Stomach (tissue), 9 donors: ENCODE results near the gene CDC14A. TPM values are rescaled to one million over a fixed set of nuclear protein-coding genes. Genes with fewer than 3 reads are reported as not detected.

Experiments
- DNase-seq, 2 donors: peaks; one replicate each; pipeline versions ENCODE4 v3.0.0 to v3.0.0-alpha.2; 2013 to 2019
- H3K27ac ChIP-seq, 5 donors: fragments of 200-600 bp in 4 of 5; sonication (generic) in 4 of 5; one replicate each; pipeline ENCODE4 v1.5.1; 2013 to 2019; ENCODE audit warnings: mild to moderate bottlenecking in 1 of 5, moderate library complexity in 1 of 5
- H3K27me3 ChIP-seq, 3 donors: fragments of 200-600 bp; sonication (generic); one replicate each; pipeline ENCODE4 v1.5.1; 2017 to 2019; ENCODE audit warnings: mixed run types in 1 of 3
- H3K36me3 ChIP-seq, 4 donors: fragments of 200-600 bp; sonication (generic); 1 replicate in 3 of 4; 2 replicates in 1 of 4; pipeline ENCODE4 v1.5.1; 2016 to 2019
- H3K4me1 ChIP-seq, 4 donors: fragments of 200-600 bp; sonication (generic); one replicate each; pipeline ENCODE4 v1.5.1; 2016 to 2019
- H3K4me3 ChIP-seq, 4 donors: fragments of 200-600 bp; sonication (generic) in 3 of 4; one replicate each; pipeline ENCODE4 v1.5.1; 2016 to 2019; ENCODE audit warnings: mild to moderate bottlenecking in 1 of 4
- H3K9me3 ChIP-seq, 4 donors: fragments of 200-600 bp; sonication (generic); one replicate each; pipeline ENCODE4 v1.5.1; 2016 to 2019
- EP300 ChIP-seq: sonication (generic); formaldehyde crosslinking; IDR thresholded peaks from one replicate; pipeline ENCODE4 v1.6.1; 2017; ENCODE audit warnings: antibody characterized with exemption
- POLR2A ChIP-seq, 4 donors: fragments of 450-650 bp; IDR thresholded peaks; one replicate each; pipeline ENCODE4 v1.6.1; 2016; ENCODE audit warnings: antibody characterized with exemption in 4 of 4, control low read depth in 2 of 4, mild to moderate bottlenecking in 1 of 4, moderate library complexity in 1 of 4
- POLR2AphosphoS5 ChIP-seq, 3 donors: sonication (generic); formaldehyde crosslinking; IDR thresholded peaks; one replicate each; pipeline ENCODE4 v1.6.1; 2016; ENCODE audit warnings: antibody characterized with exemption in 3 of 3
- WGBS, 5 donors: extraction: QIAGEN DNeasy Blood & Tissue Kit in 3 of 5; methylation state at CpG; one replicate each; pipeline versions ENCODE4 v1.1.5 to v1.1.7; 2013 to 2018; 5-methylcytosine and 5-hydroxymethylcytosine counted together
- intact Hi-C: fragments of 100-400 bp; cut with DNase I; formaldehyde crosslinking; loops from one replicate; pipeline ENCODE4 v1.15.1; 2023; ENCODE audit warnings: low total_unique reads
- polyA plus RNA-seq, 3 donors: library from polyadenylated mRNA; stranded (reverse); fragments of 200-250 nt; gene quantifications; one replicate each; pipeline ENCODE4 v1.2.3, GENCODE V29; 2013
- total RNA-seq, 5 donors: library from RNA; depleted of rRNA; stranded (reverse); fragments of >200 nt; gene quantifications; one replicate each; pipeline versions ENCODE4 v1.1.0 to v1.2.3, GENCODE V29; 2014 to 2016
- TF ChIP-seq, protein P1 (sequence below), 7 experiments: fragments of 450-650 bp in 4 of 7; fragments of 200-600 bp in 3 of 7; sonication (generic) in 3 of 7; IDR thresholded peaks; one replicate each; pipeline ENCODE4 v1.5.1; 2016 to 2019; ENCODE audit warnings: antibody characterized with exemption in 7 of 7, control low read depth in 2 of 7, mild to moderate bottlenecking in 1 of 7
- donor health status: healthy with polysubstance abuse.
- donor health status: Bipolar disorder and iron deficiency.
- donor health status: healthy.

Gene CDC14A
- total and polyA plus RNA-seq, 8 donors, result 2.1 to 31.0 (median 12.1) TPM

DNA sequence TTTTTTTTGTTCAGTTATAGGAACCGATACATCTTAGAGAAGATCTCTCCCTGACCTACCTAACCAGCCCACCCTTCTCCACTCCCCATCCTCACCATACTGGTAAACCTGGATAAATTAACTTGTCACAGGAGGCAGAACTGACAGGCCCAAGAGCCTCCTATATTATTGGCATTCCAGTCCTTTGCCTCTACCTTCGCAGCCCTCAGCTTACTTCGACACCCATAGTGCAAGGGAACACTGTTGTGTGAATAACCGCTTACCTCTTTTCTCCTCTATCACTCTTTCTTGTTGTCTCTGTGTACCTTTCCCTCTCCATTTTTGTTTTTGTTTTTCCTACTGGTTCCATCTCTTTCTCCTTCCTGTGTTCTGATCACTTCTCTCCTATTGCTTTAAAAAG lies 58.7 kb downstream of the CDC14A start:
- intact Hi-C loops, result no loop called here
- 96 to 98% (median 97%) methylated on average over 4 of the region's 4 CpGs for WGBS, 5 donors
- Histone ChIP-seq H3K36me3 (no peaks in the 10 kb centered on the region), H3K4me1 (peaks cover 0 to 36% (median 13%) of the 10 kb centered on the region in 4 donors), H3K4me3 (no peak overlapping the region), H3K27ac (no peak overlapping the region), H3K9me3 (no peaks in the 10 kb centered on the region), H3K27me3 (no peaks in the 10 kb centered on the region)
- DNase-seq, result no peak
- TF ChIP-seq POLR2A (IDR thresholded peaks at IDR 0.05) (no peak), EP300 (no peak), POLR2AphosphoS5 (IDR thresholded peaks at IDR 0.05) (no peak)
- TF ChIP-seq, protein P1, sequence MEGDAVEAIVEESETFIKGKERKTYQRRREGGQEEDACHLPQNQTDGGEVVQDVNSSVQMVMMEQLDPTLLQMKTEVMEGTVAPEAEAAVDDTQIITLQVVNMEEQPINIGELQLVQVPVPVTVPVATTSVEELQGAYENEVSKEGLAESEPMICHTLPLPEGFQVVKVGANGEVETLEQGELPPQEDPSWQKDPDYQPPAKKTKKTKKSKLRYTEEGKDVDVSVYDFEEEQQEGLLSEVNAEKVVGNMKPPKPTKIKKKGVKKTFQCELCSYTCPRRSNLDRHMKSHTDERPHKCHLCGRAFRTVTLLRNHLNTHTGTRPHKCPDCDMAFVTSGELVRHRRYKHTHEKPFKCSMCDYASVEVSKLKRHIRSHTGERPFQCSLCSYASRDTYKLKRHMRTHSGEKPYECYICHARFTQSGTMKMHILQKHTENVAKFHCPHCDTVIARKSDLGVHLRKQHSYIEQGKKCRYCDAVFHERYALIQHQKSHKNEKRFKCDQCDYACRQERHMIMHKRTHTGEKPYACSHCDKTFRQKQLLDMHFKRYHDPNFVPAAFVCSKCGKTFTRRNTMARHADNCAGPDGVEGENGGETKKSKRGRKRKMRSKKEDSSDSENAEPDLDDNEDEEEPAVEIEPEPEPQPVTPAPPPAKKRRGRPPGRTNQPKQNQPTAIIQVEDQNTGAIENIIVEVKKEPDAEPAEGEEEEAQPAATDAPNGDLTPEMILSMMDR (IDR thresholded peaks at IDR 0.05), result no peak

DNA sequence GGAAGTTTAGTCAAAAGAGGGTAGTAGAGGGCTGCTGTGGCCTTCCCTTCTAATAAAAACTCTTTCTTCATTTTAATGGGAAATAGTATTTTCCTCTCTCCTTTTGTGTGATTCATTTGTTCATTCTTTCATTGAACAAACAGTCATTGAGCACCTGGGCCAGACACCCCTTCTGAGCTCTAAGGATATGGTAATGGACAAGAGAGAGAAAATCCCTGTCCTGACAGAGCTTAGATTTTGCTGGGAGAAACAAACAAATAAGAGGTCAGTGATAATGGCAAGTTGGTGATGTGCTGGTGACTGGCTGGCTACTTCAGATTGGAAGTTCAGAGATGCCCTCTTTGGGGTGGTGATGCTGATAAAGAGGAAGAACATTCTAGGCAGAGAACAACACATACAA lies 59.3 kb downstream of the CDC14A start:
- H3K4me1 ChIP-seq, result peaks cover 0 to 36% (median 13%) of the 10 kb centered on the region in 4 donors
- intact Hi-C loops, result no loop called here
- no peaks in the 10 kb centered on the region for H3K9me3 ChIP-seq
- TF ChIP-seq POLR2AphosphoS5 (IDR thresholded peaks at IDR 0.05), result no peak
- no peak overlapping the region for H3K27ac ChIP-seq
- H3K27me3 ChIP-seq, result no peaks in the 10 kb centered on the region
- no peak for DNase-seq
- no peak overlapping the region for H3K4me3 ChIP-seq
- no peaks in the 10 kb centered on the region for H3K36me3 ChIP-seq

GRCh38 chr1:100413035-100413434 lies 60.7 kb downstream of the CDC14A start:
- WGBS, 5 donors, result 45 to 73% (median 64%) methylated on average over 2 of the region's 2 CpGs
- no peaks in the 10 kb centered on the region for H3K27me3 ChIP-seq
- H3K4me1 ChIP-seq, result peaks cover 0 to 36% (median 13%) of the 10 kb centered on the region in 4 donors
- no peak overlapping the region for H3K4me3 ChIP-seq
- no peaks in the 10 kb centered on the region for H3K36me3 ChIP-seq
- H3K9me3 ChIP-seq, result no peaks in the 10 kb centered on the region
- intact Hi-C loops, result no loop called here
- peak in 1 of 2 donors; percentile 38 for DNase-seq
- peak overlapping the region in 3 of 5 donors; percentile 21 to 43 (median 37) for H3K27ac ChIP-seq
- TF ChIP-seq EP300 (no peak), POLR2AphosphoS5 (IDR thresholded peaks at IDR 0.05) (no peak), POLR2A (IDR thresholded peaks at IDR 0.05) (no peak)
- TF ChIP-seq, protein P1 (IDR thresholded peaks at IDR 0.05), result no peak

- Histone ChIP-seq H3K4me1 (peaks cover 0 to 39% (median 13%) of the 10 kb centered on the region in 4 donors), H3K27me3 (no peaks in the 10 kb centered on the region), H3K27ac (peak overlapping the region in 2 of 5 donors; percentile 15 to 37), H3K9me3 (no peaks in the 10 kb centered on the region), H3K36me3 (no peaks in the 10 kb centered on the region), H3K4me3 (no peak overlapping the region)
- intact Hi-C loops, result no loop called here
- 42 to 56% (median 49%) methylated on average over 5 of the region's 5 CpGs for whole genome bisulfite sequencing, 5 donors
- DNase-seq, result peak in 1 of 2 donors; percentile 41
- peak in 1 of 3 donors; percentile 52 for TF ChIP-seq POLR2AphosphoS5 (IDR thresholded peaks at IDR 0.05)
- no peak for TF ChIP-seq EP300
Observed at GRCh38 chr1:100414693-100415497, 62.6 kb downstream of the CDC14A start.

- no peaks in the 10 kb centered on the region for H3K27me3 ChIP-seq
- peak overlapping the region in 2 of 5 donors; percentile 15 to 37 for H3K27ac ChIP-seq
- intact Hi-C loops, result no loop called here
- H3K36me3 ChIP-seq, result no peaks in the 10 kb centered on the region
- peaks cover 0 to 39% (median 13%) of the 10 kb centered on the region in 4 donors for H3K4me1 ChIP-seq
- H3K9me3 ChIP-seq, result no peaks in the 10 kb centered on the region
- TF ChIP-seq EP300 (no peak), POLR2AphosphoS5 (IDR thresholded peaks at IDR 0.05) (no peak), POLR2A (IDR thresholded peaks at IDR 0.05) (no peak)
- TF ChIP-seq, protein P1 (IDR thresholded peaks at IDR 0.05), result no peak
- H3K4me3 ChIP-seq, result no peak overlapping the region
- DNase-seq, result peak in 1 of 2 donors; percentile 55
Observed at GRCh38 chr1:100415498-100415778, 63.1 kb downstream of the CDC14A start.
